GM12873 (cell line): ENCODE data around the gene TRHDE.

Experiments
- CTCF ChIP-seq: IDR thresholded peaks from 2 replicates; pipeline ENCODE4 v1.5.1; 2012; ENCODE audit warnings: low read depth, mild to moderate bottlenecking, moderate library complexity, low read length, control low read depth; ENCODE audit not compliant: insufficient read depth; ENCODE audit errors: missing control alignments

TRHDE gene

DNA sequence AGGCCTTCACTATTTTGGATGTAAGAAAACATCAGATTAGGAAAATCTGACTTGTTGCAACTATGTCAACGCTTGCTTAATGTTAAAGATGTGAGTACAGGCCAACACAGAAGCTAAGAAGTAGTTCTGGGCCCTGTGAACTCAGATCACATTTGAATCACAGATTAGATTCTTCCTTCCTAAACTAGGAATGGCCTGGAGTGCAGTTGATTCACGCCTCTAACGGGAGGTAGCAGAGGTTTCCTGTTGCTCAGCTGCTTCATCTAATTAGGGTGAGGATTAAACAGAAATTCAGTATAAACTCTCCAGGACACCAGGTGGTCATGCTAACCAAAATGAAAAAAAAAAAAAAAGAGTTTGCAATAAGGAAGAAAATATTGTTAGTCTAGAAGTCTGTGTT lies 314.3 kb downstream of the TRHDE start:
- no peak for TF ChIP-seq CTCF

GRCh38 chr12:72602581-72602980 lies 330.4 kb downstream of the TRHDE start:
- TF ChIP-seq CTCF = no peak

DNA sequence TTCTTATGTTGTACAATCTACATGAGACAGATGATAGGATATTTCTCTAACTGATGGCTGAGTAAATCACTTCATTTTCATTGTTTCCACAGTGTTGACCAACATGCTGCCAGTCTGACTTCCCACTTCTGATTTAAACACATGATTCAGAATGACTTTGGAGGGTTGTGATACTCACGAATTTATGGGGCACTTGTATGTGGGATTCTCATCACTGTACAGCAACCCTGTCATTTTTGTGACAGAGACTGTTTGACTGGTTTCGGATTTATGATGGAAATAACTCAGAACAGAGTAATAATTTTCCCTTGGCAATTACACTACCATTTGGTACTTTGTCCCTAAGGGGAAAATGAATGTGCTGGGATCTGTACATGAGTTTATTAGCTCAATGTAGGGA lies 333.8 kb downstream of the TRHDE start:
- TF ChIP-seq CTCF = no peak

GRCh38 chr12:72610342-72610741 lies 338.2 kb downstream of the TRHDE start:
- TF ChIP-seq CTCF = no peak

DNA sequence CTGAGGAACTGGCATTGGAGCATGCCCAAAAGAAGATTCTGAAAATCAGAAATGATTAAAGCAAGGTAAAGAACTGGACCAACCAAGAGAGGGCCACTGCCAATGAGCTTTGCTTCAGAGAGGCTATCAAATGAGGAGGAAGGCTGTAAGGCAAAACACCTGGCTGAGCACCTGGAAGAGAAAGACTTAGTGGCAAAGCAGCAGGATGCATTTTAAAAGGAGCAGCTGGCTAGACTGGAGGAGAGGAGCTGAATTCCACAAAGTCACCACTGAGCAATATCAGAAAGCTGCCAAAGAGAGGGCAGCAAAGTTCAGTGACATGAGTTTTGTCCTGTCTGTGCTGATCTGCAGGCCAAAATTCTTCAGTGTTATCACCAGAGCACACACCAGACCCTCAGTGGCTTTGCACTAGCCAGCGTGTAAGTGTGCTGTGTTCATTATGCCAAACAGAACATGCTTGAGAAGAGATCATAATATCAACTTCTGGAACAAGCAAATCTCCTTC lies 338.7 kb downstream of the TRHDE start:
- no peak for TF ChIP-seq CTCF

DNA sequence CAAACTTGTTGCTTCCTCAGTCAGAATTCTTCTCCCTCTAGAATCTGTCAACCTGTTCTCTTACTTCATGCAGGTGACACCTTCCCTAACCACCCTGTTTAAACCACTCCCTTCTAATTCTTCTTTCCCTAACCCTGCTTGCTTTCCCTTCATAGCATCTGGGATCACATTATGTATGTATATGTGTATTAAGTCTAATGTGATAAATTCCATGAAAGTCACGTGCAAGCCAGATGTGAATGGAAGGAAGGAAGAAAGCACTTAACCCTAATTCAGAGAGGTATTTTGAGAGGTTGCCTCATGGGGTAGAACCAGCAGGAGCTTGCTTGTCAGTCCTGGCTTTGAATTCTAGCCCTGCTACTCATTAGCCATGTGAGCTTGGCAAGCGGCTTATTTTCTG lies 340.0 kb downstream of the TRHDE start:
- no peak for TF ChIP-seq CTCF

DNA sequence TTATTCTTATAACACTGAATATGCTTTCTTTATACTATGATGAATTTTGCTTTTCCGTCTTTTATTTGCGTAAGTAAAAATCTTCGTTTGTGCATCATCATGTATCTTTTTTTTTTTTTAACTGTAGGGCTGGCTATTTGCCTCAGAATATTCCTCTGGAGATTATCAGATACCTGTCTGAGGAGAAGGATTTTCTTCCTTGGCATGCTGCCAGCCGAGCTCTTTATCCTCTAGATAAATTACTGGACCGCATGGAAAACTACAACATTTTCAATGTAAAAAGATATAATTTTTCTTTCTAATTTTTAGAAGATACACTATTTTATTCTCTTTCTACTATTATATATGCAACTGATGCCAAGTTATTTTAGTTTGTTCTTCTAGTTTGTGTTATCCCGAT lies 346.6 kb downstream of the TRHDE start:
- no peak for TF ChIP-seq CTCF
